Activated CD8-positive, alpha-beta memory T cell treated with anti-CD3 and anti-CD28 coated beads for 36 hours (primary cell): ENCODE measurements around the gene ACOX1. TPM values are rescaled to one million over a fixed set of nuclear protein-coding genes. Genes with fewer than 3 reads are reported as not detected.

ENCODE experiments used
- CTCF ChIA-PET: fragments of 350-600 bp; sonication (Branson Sonifier 250); formaldehyde crosslinking; loops from one replicate; lab custom pipeline; 2021; ENCODE audit warnings: antibody characterized with exemption; lab: Charles Lee
- POLR2A ChIA-PET: fragments of 350-600 bp; sonication (Branson Sonifier 250); formaldehyde crosslinking; loops from one replicate; lab custom pipeline; 2021; ENCODE audit warnings: antibody characterized with exemption; lab: Charles Lee
- total RNA-seq, 2 experiments: library from RNA; stranded (reverse); gene quantifications; one replicate each; pipeline ENCODE4 v1.2.3, GENCODE V29; 2021

Gene ACOX1
- total RNA-seq, 2 experiments from 2014 or later: 28.4 to 33.7 TPM

- ChIA-PET POLR2A (no interaction called here), CTCF (interaction anchor here (0.8 to 6.4 kb wide), 5 partner anchors 11 to 49 kb away, joined by 4 to 25 read pairs (median 5); partner anchors contain the start of genes TRIM47 and UNC13D)
Measured at GRCh38 chr17:75893305-75894048, 85.5 kb downstream of the ACOX1 start.

DNA sequence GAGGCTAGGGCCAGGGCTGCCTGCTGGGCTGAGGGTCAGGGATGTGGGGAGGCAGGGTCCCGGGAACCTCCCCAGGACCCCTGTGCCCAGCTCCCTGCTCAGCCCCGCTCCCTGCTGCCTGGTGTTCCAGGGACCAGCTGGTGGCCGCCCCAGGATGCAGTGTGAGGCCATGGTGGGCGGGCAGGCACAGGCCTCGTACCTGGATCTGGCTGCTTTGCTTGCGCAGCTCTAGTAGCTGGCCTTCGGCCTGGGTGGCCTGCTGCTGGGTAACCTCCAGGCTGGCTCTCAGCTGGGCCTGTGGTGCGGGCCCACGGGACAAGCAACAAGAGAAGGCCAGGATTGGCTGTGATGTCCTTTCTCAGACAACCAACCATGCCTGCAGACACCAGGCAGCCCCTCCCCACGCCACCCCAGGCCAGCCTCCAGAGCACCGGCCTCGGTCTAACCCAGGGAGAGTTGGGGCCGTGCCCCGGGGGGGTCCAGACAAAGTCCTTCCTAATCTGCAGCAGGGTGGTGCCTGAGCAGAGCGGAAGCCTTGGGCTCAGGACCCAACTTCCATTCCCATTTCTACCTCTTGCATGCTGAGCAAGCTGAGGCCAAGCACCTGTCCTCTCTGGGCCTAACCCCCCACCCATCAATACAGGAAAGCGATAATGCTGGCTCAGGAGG, 86.3 kb downstream of the ACOX1 start:
- ChIA-PET POLR2A (no interaction called here), CTCF (interaction anchor here (1.4 to 6.4 kb wide), 3 partner anchors 11 to 48 kb away, joined by 4 to 25 read pairs (median 5); partner anchors contain the start of genes TRIM47 and UNC13D)

GRCh38 chr17:75891605-75892555, 87.1 kb downstream of the ACOX1 start:
- ChIA-PET CTCF (interaction anchor here (0.9 to 6.4 kb wide), 3 partner anchors 14 to 62 kb away, joined by 3 to 25 read pairs (median 3); partner anchors contain the start of gene TRIM47), POLR2A (no interaction called here)

Other genes starting within 250 kb of the ACOX1 start
- 10 to 100 TPM; 42.2 to 44.3 TPM for gene GALK1, start 214.0 kb downstream of the ACOX1 start, total RNA-seq
- 10 to 100 TPM; 25.3 to 29.1 TPM for gene UNK, start 194.4 kb downstream of the ACOX1 start, total RNA-seq
- 100 to 1,000 TPM; 162 to 165 TPM for gene UNC13D, start 134.8 kb downstream of the ACOX1 start, total RNA-seq
- gene WBP2, start 123.8 kb downstream of the ACOX1 start, total RNA-seq: 10 to 100 TPM; 47.8 to 52.9 TPM
- gene TRIM47, start 100.6 kb downstream of the ACOX1 start, total RNA-seq: 10 to 100 TPM; 15.6 to 17.5 TPM
- gene TRIM65, start 82.2 kb downstream of the ACOX1 start, total RNA-seq: 10 to 100 TPM; 39.4 to 39.5 TPM
- 100 to 1,000 TPM; 162 to 166 TPM for gene MRPL38, start 74.3 kb downstream of the ACOX1 start, total RNA-seq
- 10 to 100 TPM; 21.9 to 23.6 TPM for gene FBF1, start 38.1 kb downstream of the ACOX1 start, total RNA-seq
- 10 to 100 TPM; 15.0 to 15.8 TPM for gene TEN1, start 74 bp upstream of the ACOX1 start, total RNA-seq
- 1 to 10 TPM; 4.1 to 5.1 TPM for gene CDK3, start 21.7 kb upstream of the ACOX1 start, total RNA-seq
- gene EVPL, start 48.1 kb upstream of the ACOX1 start, total RNA-seq: under 1 TPM; 0.10 to 0.21 TPM
- 100 to 1,000 TPM; 130 to 132 TPM for gene SRP68, start 93.4 kb upstream of the ACOX1 start, total RNA-seq
- gene GALR2, start 95.6 kb upstream of the ACOX1 start, total RNA-seq: 1 to 10 TPM; 2.2 to 3.1 TPM
- gene ZACN, start 100.0 kb upstream of the ACOX1 start, total RNA-seq: 1 to 10 TPM; 2.6 to 3.0 TPM
- 10 to 100 TPM; 84.6 to 87.0 TPM for gene EXOC7, start 124.6 kb upstream of the ACOX1 start, total RNA-seq
- gene FOXJ1, start 162.1 kb upstream of the ACOX1 start, total RNA-seq: 1 to 10 TPM in 1 of 2 experiments, under 1 TPM in 1; 0.99 to 1.4 TPM